HepG2 (cell line): Measurements from ENCODE around the gene MYO15A. TPM values are rescaled to one million over a fixed set of nuclear protein-coding genes. Genes with fewer than 3 reads are reported as not detected.

Source experiments
- ATAC-seq: fragments of 200-7000 bp; cut with Tn5 transposase; 3 replicates; pipeline ENCODE4 v1.9.1; 2020; ENCODE audit warnings: mild to moderate bottlenecking, moderate library complexity
- BruUV-seq: library from RNA; stranded (reverse); fragments of 400-500 nt; replicated peaks from 2 replicates; lab custom pipeline; 2021; lab: Mats Ljungman, UMichigan
- CTCF ChIA-PET: fragments of 300-600 bp; formaldehyde crosslinking; extraction: SDS; loops from one replicate; lab custom pipeline; 2021; ENCODE audit warnings: low total read pairs, inconsistent platforms, low intra/inter-chr PET ratio; lab: Yijun Ruan, JAX
- POLR2A ChIA-PET: fragments of 350-600 bp; sonication (Branson Sonifier 250); formaldehyde crosslinking; loops from one replicate; lab custom pipeline; 2020; ENCODE audit warnings: antibody characterized with exemption, inconsistent platforms; lab: Yijun Ruan, JAX
- DNase-seq: peaks from one replicate; pipeline ENCODE4 v3.0.0-alpha.2; 2015; ENCODE audit warnings: low spot score
- FAIRE-seq: peaks from 3 replicates; lab custom pipeline; 2011; peaks lifted over from hg19 to GRCh38; lab: Jason Lieb, UNC
- H2AFZ ChIP-seq: one replicate; pipeline ENCODE4 v1.6.1; 2011; ENCODE audit warnings: low read length, inconsistent platforms
- H3K27ac ChIP-seq: fragments of 300-600 bp; 3 replicates; pipeline ENCODE4 v1.8.0; 2011; ENCODE audit warnings: mixed run types, mild to moderate bottlenecking, mixed read lengths, low read length, inconsistent platforms; ENCODE audit not compliant: insufficient read depth; ENCODE audit errors: extremely low read length
- H3K27me3 ChIP-seq, 2 experiments: fragments of 200-600 bp in 1 of 2; 2 replicates in 1 of 2; 3 replicates in 1 of 2; pipeline versions ENCODE4 v1.6.0 to v1.8.0; 2011; ENCODE audit warnings: low read length in 2 of 2, mild to moderate bottlenecking in 2 of 2, moderate library complexity in 2 of 2, inconsistent platforms in 1 of 2; ENCODE audit not compliant: insufficient read depth in 2 of 2, control insufficient read depth in 1 of 2
- H3K36me3 ChIP-seq, 2 experiments: fragments of 200-600 bp in 1 of 2; replicated peaks in 1 of 2; 2 replicates in 1 of 2; 3 replicates in 1 of 2; pipeline versions ENCODE4 v1.5.1 to v1.8.0; 2011; ENCODE audit warnings: low read length in 2 of 2, inconsistent platforms in 1 of 2; ENCODE audit not compliant: insufficient read depth in 2 of 2, control insufficient read depth in 1 of 2
- H3K4me1 ChIP-seq: 2 replicates; pipeline ENCODE4 v1.5.1; 2012; ENCODE audit warnings: low read length, inconsistent platforms; ENCODE audit not compliant: insufficient read depth
- H3K4me2 ChIP-seq: 2 replicates; pipeline ENCODE4 v1.6.0; 2011; ENCODE audit warnings: low read depth, low read length, inconsistent platforms
- H3K4me3 ChIP-seq, 3 experiments: fragments of 200-600 bp in 1 of 3; sonication (generic), shearing (Covaris generic) in 1 of 3; replicated peaks in 1 of 3; 2 replicates each; pipeline ENCODE4 v1.5.1; 2011 to 2016; ENCODE audit warnings: low read length in 3 of 3, inconsistent platforms in 2 of 3, low read depth in 2 of 3, mild to moderate bottlenecking in 2 of 3, control low read depth in 1 of 3, mixed read lengths in 1 of 3; ENCODE audit not compliant: insufficient read depth in 1 of 3
- H3K79me2 ChIP-seq: one replicate; pipeline ENCODE4 v1.6.1; 2011; ENCODE audit warnings: low read length, inconsistent platforms; ENCODE audit not compliant: insufficient read depth
- H3K9ac ChIP-seq: 2 replicates; pipeline ENCODE4 v1.6.0; 2011; ENCODE audit warnings: mild to moderate bottlenecking, low read depth, low read length, inconsistent platforms; ENCODE audit not compliant: insufficient read depth
- H3K9me3 ChIP-seq: 2 replicates; pipeline ENCODE4 v1.5.1; 2012; ENCODE audit warnings: mild to moderate bottlenecking, low read length
- H4K20me1 ChIP-seq: 2 replicates; pipeline ENCODE4 v1.6.0; 2011; ENCODE audit warnings: inconsistent platforms, mild to moderate bottlenecking, low read length, moderate library complexity; ENCODE audit not compliant: insufficient read depth
- HNF4A ChIP-seq: sonication (generic); formaldehyde crosslinking; IDR thresholded peaks from 2 replicates; pipeline ENCODE4 v1.4.0; 2020; ENCODE audit warnings: missing genetic modification reagents
- NR2F6 ChIP-seq, 2 experiments: IDR thresholded peaks; 2 replicates each; pipeline ENCODE4 v1.6.1; 2016; ENCODE audit warnings: antibody characterized with exemption in 1 of 2, mild to moderate bottlenecking in 1 of 2
- RFX1 ChIP-seq: fragments of 450-650 bp; IDR thresholded peaks from 2 replicates; pipeline ENCODE4 v1.6.1; 2017
- SOX13 ChIP-seq, 3 experiments: fragments of 450-650 bp in 1 of 3; sonication (generic) in 1 of 3; formaldehyde crosslinking in 1 of 3; IDR thresholded peaks in 2 of 3; conservative IDR thresholded peaks in 1 of 3; 2 replicates each; pipeline versions ENCODE4 v1.5.0 to v1.6.1; 2016 to 2020; ENCODE audit warnings: antibody characterized with exemption in 1 of 3, mild to moderate bottlenecking in 1 of 3, missing compliant biosample characterization in 1 of 3, missing genetic modification reagents in 1 of 3, moderate library complexity in 1 of 3
- ZBTB34 ChIP-seq: sonication (generic); formaldehyde crosslinking; IDR thresholded peaks from 2 replicates; pipeline ENCODE4 v1.8.0; 2022; ENCODE audit warnings: mild to moderate bottlenecking, missing genetic modification reagents
- ZMYM3 ChIP-seq: sonication (generic); formaldehyde crosslinking; IDR thresholded peaks from 2 replicates; pipeline ENCODE4 v1.5.1; 2020; ENCODE audit warnings: mild to moderate bottlenecking, missing genetic modification reagents
- ZNF282 ChIP-seq: fragments of 450-650 bp; IDR thresholded peaks from 2 replicates; pipeline ENCODE4 v1.6.1; 2018; ENCODE audit not compliant: partially characterized antibody
- WGBS: methylation state at CpG from one replicate; pipeline ENCODE4 v1.1.6; 2017; ENCODE audit warnings: low lambda C conversion rate; 5-methylcytosine and 5-hydroxymethylcytosine counted together
- in situ Hi-C: cut with HindIII; loops from 2 replicates; pipeline ENCODE4 v1.10.0; 2017; ENCODE audit warnings: low pct_unique_long_range_greater_than_20kb; ENCODE audit not compliant: extremely low pct_ligation_motif_present
- intact Hi-C: fragments of 100-400 bp; cut with micrococcal nuclease; formaldehyde crosslinking; loops from one replicate; pipeline ENCODE4 v1.10.0; 2022; ENCODE audit not compliant: unreplicated experiment
- polyA plus RNA-seq, 8 experiments: library from polyadenylated mRNA; depleted of rRNA in 3 of 8; stranded (reverse) in 7 of 8; unstranded in 1 of 8; fragments of >200 nt; fragmentation: Illumina TruSeq in 4 of 8; extraction: Trizol in 4 of 8; gene quantifications; 2 replicates each; pipeline versions ENCODE4 v1.2.1 to v1.2.3, GENCODE V29; 2011 to 2016; ENCODE audit warnings: low read depth in 4 of 8, missing spikeins in 1 of 8, mixed read lengths in 1 of 8; ENCODE audit not compliant: insufficient read depth in 1 of 8
- total RNA-seq, 5 experiments: library from RNA; depleted of rRNA; stranded (reverse); fragments of >200 nt; fragmentation: Illumina TruSeq; extraction: Trizol; gene quantifications; 2 replicates each; pipeline ENCODE4 v1.2.3, GENCODE V29; 2016; ENCODE audit warnings: low read depth in 1 of 5

MYO15A gene
- total and polyA plus RNA-seq, 2 of the 13 experiments (the other 11 are each of a cell fraction or from before 2014, with no cell fraction given), result 0.07 to 0.20 TPM

DNA sequence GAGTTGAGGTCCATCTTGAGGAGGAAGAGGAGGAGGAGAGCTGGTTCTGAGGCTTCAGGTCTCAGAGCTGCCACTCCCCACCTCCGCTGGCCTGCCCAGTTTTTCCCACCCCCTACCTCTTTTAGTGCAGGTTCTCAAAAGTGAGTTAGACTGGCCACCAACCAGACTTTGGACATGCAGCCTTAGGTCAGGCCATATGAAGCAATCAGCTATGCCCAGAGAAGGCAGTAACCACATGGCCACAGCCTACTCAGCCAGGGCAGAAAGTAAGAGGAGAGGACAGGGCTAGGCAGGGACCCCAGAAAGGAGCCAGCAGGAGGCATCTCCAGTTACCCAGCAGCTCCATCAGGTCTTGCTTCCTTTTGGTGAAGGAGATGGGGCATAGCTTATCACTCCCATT is 9.0 kb downstream of the MYO15A start (continued):
- no peak for TF ChIP-seq SOX13 (IDR thresholded peaks at IDR 0.05)
- no peak for TF ChIP-seq SOX13 (CRISPR knock-in tag; conservative IDR thresholded peaks at IDR 0.05 in 1 of 2, IDR thresholded peaks at IDR 0.05 in 1 of 2)
- TF ChIP-seq NR2F6 (IDR thresholded peaks at IDR 0.05), result no peak
- peak; percentile 28; the same call in 1 of the 2 replicates for TF ChIP-seq NR2F6 (CRISPR knock-in tag; IDR thresholded peaks at IDR 0.05)
- no peak for TF ChIP-seq ZNF282

GRCh38 chr17:18117982-18118975 is 9.7 kb downstream of the MYO15A start:
- in situ Hi-C loops, result loop anchor here (25.0 kb wide), 1 partner anchor 106 kb away; no protein-coding TSS in a partner anchor
- BruUV-seq, result no TSS peak
- ChIA-PET POLR2A (interaction anchor here (1.0 kb wide), 1 partner anchor 65 kb away, joined by 3 read pairs; the partner anchor contains the start of gene ALKBH5), CTCF (no interaction called here)
- peaks cover 0 to under 1% of the 10 kb centered on the region in 2 experiments; a peak in 1 of 5 replicates for H3K27me3 ChIP-seq
- H3K27ac ChIP-seq, result no peak overlapping the region
- no peaks in the 10 kb centered on the region for H3K79me2 ChIP-seq
- peaks cover 52% of the 10 kb centered on the region for H3K4me1 ChIP-seq
- DNase-seq (no peak), FAIRE-seq (no peak), ATAC-seq (peak; percentile 11; the same call in 2 of the 3 replicates)
- WGBS, result 83% methylated on average over 27 of the region's 33 CpGs
- H3K4me2 ChIP-seq, result peak overlapping the region; percentile 68
- H3K9ac ChIP-seq, result 0 out of 2 replicates have a peak overlapping the region, but pooled peaks have one; percentile 21
- intact Hi-C loops, result no loop called here
- peak overlapping the region in 1 of 3 experiments; percentile 36; a peak in 2 of 6 replicates for H3K4me3 ChIP-seq
- TF ChIP-seq RFX1, result peak; percentile 24; the same call in 1 of the 2 replicates
- TF ChIP-seq ZBTB34 (CRISPR knock-in tag), result no peak
- TF ChIP-seq ZMYM3 (CRISPR knock-in tag), result 0 out of 2 replicates have a peak, but pooled peaks have one; percentile 32
- no peak for TF ChIP-seq HNF4A
- no peaks in the 10 kb centered on the region for H3K36me3 ChIP-seq
- no peaks in the 10 kb centered on the region for H4K20me1 ChIP-seq
- H2AFZ ChIP-seq, result no peak overlapping the region
- H3K9me3 ChIP-seq, result peaks cover 7% of the 10 kb centered on the region
